GM12874 (cell line): ENCODE results near the gene HPD.

ENCODE experiments used
- CTCF ChIP-seq: IDR thresholded peaks from 2 replicates; pipeline ENCODE4 v1.5.1; 2011; ENCODE audit warnings: low read depth, mild to moderate bottlenecking, control low read depth, low read length, moderate library complexity; ENCODE audit not compliant: insufficient read depth

The HPD gene

GRCh38 chr12:121828826-121829225 is 29.8 kb downstream of the HPD start:
- TF ChIP-seq CTCF = no peak

GRCh38 chr12:121828306-121828705 is 30.4 kb downstream of the HPD start:
- TF ChIP-seq CTCF = no peak

GRCh38 chr12:121827351-121828099 is 31.1 kb downstream of the HPD start:
- no peak for TF ChIP-seq CTCF

GRCh38 chr12:121826318-121827150 is 32.1 kb downstream of the HPD start:
- TF ChIP-seq CTCF = no peak

- no peak for TF ChIP-seq CTCF
These were observed 33.6 kb downstream of the HPD start for GRCh38 chr12:121825041-121825523.

- TF ChIP-seq CTCF = no peak
These were observed 34.9 kb downstream of the HPD start for GRCh38 chr12:121823727-121824115.

GRCh38 chr12:121823101-121823726 is 35.4 kb downstream of the HPD start:
- TF ChIP-seq CTCF = no peak
